NCI-H510A (cell line): ENCODE results near the gene TRPC4.
"Not testable (repeated sequence)": the region's sequence is repeated elsewhere in the genome, so short reads cannot be mapped to it uniquely, and the experiment has no call there.

Experiments
- DNase-seq: peaks from one replicate; lab custom pipeline; 2025; lab: John Stamatoyannopoulos, UW

TRPC4 gene

DNA sequence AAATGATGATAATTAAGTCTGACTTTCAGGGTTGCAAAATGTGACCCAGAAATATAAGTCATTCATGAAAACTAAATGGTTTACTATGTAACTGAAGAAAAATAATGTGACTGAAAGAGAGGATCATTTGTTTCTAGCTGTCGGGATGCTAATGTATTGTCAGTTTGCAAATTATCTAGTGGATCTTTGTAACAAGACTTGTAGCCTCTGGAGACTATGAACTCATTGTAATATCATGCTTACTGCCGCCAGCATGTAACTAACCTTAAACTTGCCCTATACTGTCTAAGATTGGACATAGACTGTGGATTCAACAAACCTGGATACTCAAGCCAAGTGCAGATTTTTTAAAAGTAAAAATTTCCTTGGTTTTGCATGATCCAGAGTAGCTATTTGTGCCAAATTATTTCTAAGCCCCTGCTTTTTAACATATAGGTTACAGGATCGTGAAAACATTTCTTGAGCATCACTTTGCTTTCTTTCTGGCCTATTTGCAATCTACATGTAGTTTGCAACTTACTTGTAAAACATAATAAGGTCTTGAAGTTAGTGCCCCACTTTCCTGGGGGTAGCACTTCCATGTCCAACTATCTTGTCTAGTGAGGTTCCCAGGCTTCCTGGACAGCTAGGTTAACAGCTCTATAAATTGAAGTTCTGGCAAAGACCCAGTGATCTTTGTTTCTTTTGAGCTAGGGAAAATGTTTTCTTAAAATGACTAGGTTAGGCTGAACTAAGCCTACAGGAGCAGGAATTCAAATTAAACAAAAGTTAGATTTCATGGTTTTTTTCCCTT is 267.7 kb downstream of the TRPC4 start:
- no peak for DNase-seq

DNA sequence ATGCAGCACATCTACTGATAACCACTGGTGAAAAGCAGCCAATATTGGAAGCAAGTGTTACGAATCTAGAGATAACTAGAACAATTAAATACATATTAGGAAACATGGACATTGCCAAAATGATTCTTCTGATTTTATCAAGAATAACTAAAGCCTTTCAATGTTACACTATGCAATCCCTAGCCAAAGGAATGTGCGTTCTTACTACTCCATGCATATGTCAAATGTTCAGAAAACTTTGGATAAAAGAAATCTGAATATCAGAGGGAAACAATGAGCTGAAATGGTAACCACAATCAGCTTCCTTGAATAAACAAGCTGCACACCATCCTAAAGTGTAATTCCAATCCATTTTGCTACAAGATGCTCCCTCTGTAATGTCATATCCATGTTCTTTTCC is 270.1 kb downstream of the TRPC4 start:
- DNase-seq, result no peak

DNA sequence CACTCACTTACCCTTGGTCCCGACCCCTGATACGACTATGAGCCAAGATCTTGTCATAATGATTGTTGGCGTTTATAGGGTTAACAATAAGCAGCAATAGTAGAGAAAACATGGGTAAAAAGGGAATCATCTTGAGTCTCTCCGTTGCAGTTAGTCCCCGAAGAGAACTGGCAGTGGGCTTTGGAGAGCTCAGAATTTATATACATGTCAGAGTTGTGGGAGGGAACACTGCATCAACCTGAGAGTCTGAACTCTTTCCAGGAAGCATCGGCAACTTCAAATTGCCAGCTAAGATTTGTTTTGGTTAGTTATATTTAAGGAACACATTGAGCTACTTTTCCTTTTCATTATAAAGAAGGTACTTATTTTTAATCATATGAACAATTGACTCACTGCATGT is 271.0 kb downstream of the TRPC4 start, which contains the start of gene POSTN:
POSTN (minus strand) TSS at position 172 of the 400 bp plus-strand sequence; CDS start at position 130, 42 bp downstream.
- DNase-seq, result no peak

DNA sequence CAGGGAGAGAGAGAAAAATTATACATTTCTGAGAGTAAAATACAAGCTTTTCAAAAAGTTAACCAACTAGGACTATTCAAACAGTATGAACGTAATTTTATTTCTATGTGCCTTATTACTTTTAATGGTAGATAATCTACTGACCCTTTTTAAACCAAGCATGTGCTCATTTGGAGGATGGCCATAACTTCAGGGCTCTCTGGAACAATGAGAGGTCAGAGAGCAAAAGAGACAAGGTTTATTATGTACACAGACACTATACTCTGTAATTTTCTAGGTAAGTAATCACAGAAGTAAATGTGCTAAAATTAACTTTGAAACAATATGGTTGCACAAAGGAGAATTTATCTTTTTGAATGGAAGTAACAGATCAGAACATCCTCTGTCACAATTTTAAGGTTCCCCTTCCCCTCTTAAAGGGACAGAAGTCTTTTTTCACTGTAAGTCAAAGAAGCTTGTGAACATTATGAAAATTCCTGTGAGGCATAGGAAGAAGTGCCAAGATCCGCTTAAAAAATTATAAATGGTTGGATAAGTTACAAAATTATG is 272.0 kb downstream of the TRPC4 start:
- DNase-seq, result no peak

DNA sequence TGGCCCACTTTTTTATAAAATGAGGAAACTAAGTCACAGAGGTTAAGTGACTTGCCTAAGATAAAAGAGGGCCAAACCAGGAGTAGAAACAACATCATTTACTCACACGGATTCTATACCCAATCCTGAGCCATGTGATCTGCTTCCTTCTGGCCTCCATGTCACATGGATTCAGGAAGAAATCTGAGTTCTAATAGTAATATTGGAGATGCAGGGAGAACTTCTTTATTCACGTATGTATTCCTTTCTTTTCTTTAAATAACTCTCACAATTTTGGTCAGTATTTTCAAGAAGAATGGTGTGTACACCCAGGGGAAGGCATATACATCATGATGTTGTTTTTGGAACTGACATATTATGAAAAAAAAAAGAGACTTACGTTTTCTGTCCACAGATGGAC is 272.8 kb downstream of the TRPC4 start:
- no peak for DNase-seq

DNA sequence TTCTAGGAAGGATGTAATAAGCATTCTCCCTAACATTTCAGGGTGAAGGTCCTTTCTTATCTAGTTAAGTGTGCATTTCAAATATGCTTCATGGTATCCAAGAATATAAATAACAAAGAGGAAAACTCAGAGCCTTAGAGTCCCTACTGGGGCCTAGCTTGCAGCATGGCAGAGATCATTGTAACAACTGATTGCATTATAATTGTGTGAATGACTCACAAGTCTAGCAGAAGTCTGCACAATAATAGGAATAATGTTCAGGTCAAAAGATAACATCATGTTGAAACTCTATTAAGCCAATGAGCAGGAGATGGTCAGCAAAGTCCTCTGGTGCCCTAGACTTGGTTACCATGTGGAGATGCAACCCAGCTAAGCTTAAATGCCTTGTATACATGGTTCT is 274.4 kb downstream of the TRPC4 start:
- no peak for DNase-seq

DNA sequence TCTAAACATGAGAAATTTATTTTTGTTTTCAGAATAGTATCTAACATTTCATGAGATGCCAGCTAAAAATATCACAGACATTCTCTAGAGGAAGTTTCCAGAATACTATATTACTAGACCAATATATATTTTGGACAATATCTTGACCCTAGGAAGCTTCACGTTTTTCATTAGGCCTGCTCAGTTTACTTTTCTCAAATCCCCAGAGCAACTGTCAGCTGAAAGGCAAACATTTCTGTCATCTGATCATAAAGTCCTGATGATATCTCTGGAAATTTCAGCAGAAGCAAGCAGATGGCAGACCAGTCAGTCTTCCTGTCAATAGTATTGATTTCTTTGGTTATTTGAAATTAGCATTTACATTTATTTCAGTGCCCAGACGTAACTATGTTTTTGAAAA is 275.0 kb downstream of the TRPC4 start:
- DNase-seq, result no peak

DNA sequence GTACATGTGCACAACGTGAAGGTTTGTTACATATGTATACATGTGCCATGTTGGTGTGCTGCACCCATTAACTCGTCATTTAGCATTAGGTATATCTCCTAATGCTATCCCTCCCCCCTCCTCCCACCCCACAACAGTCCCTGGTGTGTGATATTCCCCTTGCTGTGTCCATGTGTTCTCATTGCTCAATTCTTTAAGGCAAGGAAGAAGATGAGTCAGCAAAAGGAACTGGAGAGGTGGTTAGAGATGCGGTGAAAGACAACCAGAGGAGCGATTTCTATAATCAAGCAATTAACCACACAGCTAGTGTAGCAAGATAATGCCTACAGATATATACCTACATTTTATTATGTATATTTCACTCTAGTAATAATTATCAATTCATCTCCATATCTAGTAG is 280.2 kb downstream of the TRPC4 start:
- not testable (repeated sequence) for DNase-seq

DNA sequence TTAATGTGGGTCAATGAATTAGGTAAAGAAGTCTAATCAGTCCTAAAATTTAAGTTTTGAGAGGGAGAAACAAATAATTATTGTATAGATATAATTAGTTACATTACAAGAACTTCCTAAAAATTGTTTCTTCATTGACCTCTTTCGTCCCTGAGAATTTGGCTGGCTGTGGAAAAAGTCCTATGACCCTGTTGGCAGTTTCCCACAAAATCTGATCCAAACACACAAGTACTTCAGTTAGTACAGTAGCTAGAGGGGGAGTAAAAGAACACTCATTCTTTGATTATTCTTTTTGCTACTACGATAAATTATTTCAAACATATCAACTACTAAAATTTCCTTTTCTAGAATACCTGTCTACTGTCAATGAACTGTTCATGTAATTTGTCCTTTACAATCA is 282.3 kb downstream of the TRPC4 start:
- no peak for DNase-seq
